CD14-positive monocyte (primary cell): ENCODE results near the gene SLC35F3. TPM values are rescaled to one million over a fixed set of nuclear protein-coding genes. Genes with fewer than 3 reads are reported as not detected.

Experiments
- DNase-seq, 3 donors: peaks; one replicate each; pipeline ENCODE4 v3.0.0-alpha.2; 2011 to 2022
- H2AFZ ChIP-seq: 2 replicates; pipeline ENCODE4 v1.6.0; 2012; ENCODE audit warnings: mild to moderate bottlenecking, low read depth, low read length, inconsistent platforms; ENCODE audit not compliant: insufficient read depth, poor library complexity, severe bottlenecking
- H3K27ac ChIP-seq, 2 donors: 1 replicate in 1 of 2; 2 replicates in 1 of 2; pipeline ENCODE4 v1.5.1; 2012 to 2013; ENCODE audit warnings: low read length in 2 of 2, control low read depth in 1 of 2, inconsistent platforms in 1 of 2, low read depth in 1 of 2, mild to moderate bottlenecking in 1 of 2
- H3K27me3 ChIP-seq, 2 donors: one replicate each; pipeline versions ENCODE4 v1.6.0 to v1.6.1; 2011 to 2013; ENCODE audit warnings: low read length in 2 of 2; ENCODE audit not compliant: control insufficient read depth in 2 of 2, insufficient read depth in 2 of 2
- H3K36me3 ChIP-seq, 2 donors: replicated peaks in 1 of 2; 1 replicate in 1 of 2; 2 replicates in 1 of 2; pipeline versions ENCODE4 v1.5.1 to v1.6.1; 2012 to 2013; ENCODE audit warnings: low read length in 2 of 2, control low read depth in 1 of 2, inconsistent platforms in 1 of 2, mild to moderate bottlenecking in 1 of 2; ENCODE audit not compliant: insufficient read depth in 2 of 2, control insufficient read depth in 1 of 2
- H3K4me1 ChIP-seq, 2 donors: 1 replicate in 1 of 2; 2 replicates in 1 of 2; pipeline versions ENCODE4 v1.5.1 to v1.6.1; 2012 to 2013; ENCODE audit warnings: low read length in 2 of 2, control low read depth in 1 of 2, inconsistent platforms in 1 of 2, mild to moderate bottlenecking in 1 of 2, moderate library complexity in 1 of 2; ENCODE audit not compliant: insufficient read depth in 2 of 2, control insufficient read depth in 1 of 2
- H3K4me2 ChIP-seq: replicated peaks from 2 replicates; pipeline ENCODE3; 2012; ENCODE audit warnings: low read length, moderate library complexity, mild to moderate bottlenecking; ENCODE audit not compliant: poor library complexity, severe bottlenecking; ENCODE audit errors: extremely low read depth
- H3K4me3 ChIP-seq, 3 experiments: fragments of 200-600 bp in 1 of 3; sonication (generic) in 1 of 3; replicated peaks in 1 of 3; 1 replicate in 2 of 3; 2 replicates in 1 of 3; pipeline ENCODE4 v1.5.1; 2011 to 2013; ENCODE audit warnings: low read length in 3 of 3, mild to moderate bottlenecking in 3 of 3, control low read depth in 2 of 3, low read depth in 2 of 3, inconsistent platforms in 1 of 3, moderate library complexity in 1 of 3
- H3K79me2 ChIP-seq: 2 replicates; pipeline ENCODE4 v1.6.0; 2012; ENCODE audit warnings: mild to moderate bottlenecking, control low read depth, inconsistent platforms, low read length, moderate library complexity; ENCODE audit not compliant: insufficient read depth
- H3K9ac ChIP-seq: 2 replicates; pipeline ENCODE4 v1.6.0; 2017; ENCODE audit warnings: low read length, mild to moderate bottlenecking; ENCODE audit not compliant: insufficient read depth, poor library complexity, severe bottlenecking
- H3K9me3 ChIP-seq, 2 donors: replicated peaks in 1 of 2; 1 replicate in 1 of 2; 2 replicates in 1 of 2; pipeline versions ENCODE4 v1.5.1 to v1.6.1; 2012 to 2013; ENCODE audit warnings: low read length in 2 of 2, control low read depth in 1 of 2; ENCODE audit not compliant: control insufficient read depth in 1 of 2, insufficient read depth in 1 of 2
- H4K20me1 ChIP-seq: 2 replicates; pipeline ENCODE4 v1.6.0; 2012; ENCODE audit warnings: mild to moderate bottlenecking, low read length, control low read depth, moderate library complexity; ENCODE audit not compliant: insufficient read depth
- H3K27ac Mint-ChIP-seq, 7 donors: one replicate each; pipeline ENCODE4 v1.8.0; 2020; ENCODE audit warnings: mild to moderate bottlenecking in 7 of 7, mixed read lengths in 7 of 7, moderate library complexity in 6 of 7, inconsistent platforms in 2 of 7
- H3K27me3 Mint-ChIP-seq, 3 donors: one replicate each; pipeline ENCODE4 v1.8.0; 2021 to 2022; ENCODE audit warnings: low read depth in 3 of 3, mild to moderate bottlenecking in 3 of 3, mixed read lengths in 3 of 3, moderate library complexity in 3 of 3, inconsistent platforms in 1 of 3
- H3K36me3 Mint-ChIP-seq, 2 donors: one replicate each; pipeline ENCODE4 v1.8.0; 2020; ENCODE audit warnings: mixed read lengths in 2 of 2, inconsistent platforms in 1 of 2, mild to moderate bottlenecking in 1 of 2
- H3K4me1 Mint-ChIP-seq: one replicate; pipeline ENCODE4 v1.8.0; 2020; ENCODE audit warnings: mild to moderate bottlenecking, mixed read lengths
- H3K4me3 Mint-ChIP-seq, 2 donors: one replicate each; pipeline ENCODE4 v1.8.0; 2020; ENCODE audit warnings: mild to moderate bottlenecking in 2 of 2, mixed read lengths in 2 of 2, moderate library complexity in 1 of 2
- H3K9me3 Mint-ChIP-seq, 7 donors: one replicate each; pipeline ENCODE4 v1.8.0; 2020 to 2022; ENCODE audit warnings: mixed read lengths in 7 of 7, mild to moderate bottlenecking in 6 of 7, moderate library complexity in 6 of 7, inconsistent platforms in 2 of 7
- WGBS: methylation state at CpG from one replicate; pipeline ENCODE4 v1.1.5; 2013; ENCODE audit warnings: missing lambda C conversion rate; ENCODE audit not compliant: insufficient coverage; 5-methylcytosine and 5-hydroxymethylcytosine counted together
- intact Hi-C, 2 donors: fragments of 100-400 bp; cut with micrococcal nuclease; formaldehyde crosslinking; loops; one replicate each; pipeline versions ENCODE4 v1.15.0 to v1.15.1; 2023
- polyA plus RNA-seq, 3 donors: library from polyadenylated mRNA; depleted of rRNA in 1 of 3; unstranded in 2 of 3; stranded (reverse) in 1 of 3; fragments of 300-500 nt in 2 of 3; fragments of >200 nt in 1 of 3; fragmentation: Illumina TruSeq in 2 of 3; gene quantifications; 1 replicate in 2 of 3; 2 replicates in 1 of 3; pipeline ENCODE4 v1.2.3, GENCODE V29; 2012 to 2021
- TF ChIP-seq, protein P1 (sequence below): fragments of 200-600 bp; IDR thresholded peaks from one replicate; pipeline ENCODE4 v1.8.0; 2022; ENCODE audit warnings: antibody characterized with exemption, mild to moderate bottlenecking

Gene SLC35F3
- polyA plus RNA-seq, 3 donors, result 0.17 to 0.78 TPM; not detected in 1

GRCh38 chr1:234322979-234323378 lies 418.5 kb downstream of the SLC35F3 start:
- peaks cover 2 to 17% (median 10%) of the 10 kb centered on the region in 7 donors for H3K9me3 Mint-ChIP-seq
- H3K27me3 Mint-ChIP-seq, result peaks cover 2 to 23% (median 3%) of the 10 kb centered on the region in 3 donors
- peaks cover 24 to 26% of the 10 kb centered on the region in 2 donors for H3K4me1 ChIP-seq
- H3K27ac ChIP-seq, result no peak overlapping the region
- peak overlapping the region; percentile 38 for H3K4me2 ChIP-seq
- H3K4me3 ChIP-seq, result no peak overlapping the region
- intact Hi-C loops, result loop anchor here (10.0 kb wide), 3 partner anchors 82 to 282 kb away; partner anchors contain the start of gene TARBP1 (in 1 of the 2)
- H3K36me3 ChIP-seq, result no peaks in the 10 kb centered on the region
- WGBS, result no CpG with 5 or more reads among the region's 13 CpGs
- H3K9me3 ChIP-seq, result no peaks in the 10 kb centered on the region
- peak; percentile 56 to 63 (median 62) for DNase-seq
- H3K9ac ChIP-seq, result no peak overlapping the region
- H3K4me3 Mint-ChIP-seq, result peak overlapping the region in 1 of 2 donors; percentile 75
- TF ChIP-seq, protein P1, sequence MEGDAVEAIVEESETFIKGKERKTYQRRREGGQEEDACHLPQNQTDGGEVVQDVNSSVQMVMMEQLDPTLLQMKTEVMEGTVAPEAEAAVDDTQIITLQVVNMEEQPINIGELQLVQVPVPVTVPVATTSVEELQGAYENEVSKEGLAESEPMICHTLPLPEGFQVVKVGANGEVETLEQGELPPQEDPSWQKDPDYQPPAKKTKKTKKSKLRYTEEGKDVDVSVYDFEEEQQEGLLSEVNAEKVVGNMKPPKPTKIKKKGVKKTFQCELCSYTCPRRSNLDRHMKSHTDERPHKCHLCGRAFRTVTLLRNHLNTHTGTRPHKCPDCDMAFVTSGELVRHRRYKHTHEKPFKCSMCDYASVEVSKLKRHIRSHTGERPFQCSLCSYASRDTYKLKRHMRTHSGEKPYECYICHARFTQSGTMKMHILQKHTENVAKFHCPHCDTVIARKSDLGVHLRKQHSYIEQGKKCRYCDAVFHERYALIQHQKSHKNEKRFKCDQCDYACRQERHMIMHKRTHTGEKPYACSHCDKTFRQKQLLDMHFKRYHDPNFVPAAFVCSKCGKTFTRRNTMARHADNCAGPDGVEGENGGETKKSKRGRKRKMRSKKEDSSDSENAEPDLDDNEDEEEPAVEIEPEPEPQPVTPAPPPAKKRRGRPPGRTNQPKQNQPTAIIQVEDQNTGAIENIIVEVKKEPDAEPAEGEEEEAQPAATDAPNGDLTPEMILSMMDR, result peak; percentile 77
- no peaks in the 10 kb centered on the region for H3K27me3 ChIP-seq
- peaks cover 31% of the 10 kb centered on the region for H3K4me1 Mint-ChIP-seq
- H3K79me2 ChIP-seq, result no peaks in the 10 kb centered on the region
- peak overlapping the region; percentile 35 for H2AFZ ChIP-seq
- H3K27ac Mint-ChIP-seq, result peak overlapping the region in 1 of 7 donors; percentile 5
- no peaks in the 10 kb centered on the region for H4K20me1 ChIP-seq
- no peaks in the 10 kb centered on the region for H3K36me3 Mint-ChIP-seq

GRCh38 chr1:234324821-234325220 lies 420.3 kb downstream of the SLC35F3 start:
- peak overlapping the region in 3 of 7 donors; percentile 30 to 59 (median 46) for H3K27ac Mint-ChIP-seq
- peaks cover 2 to 17% (median 10%) of the 10 kb centered on the region in 7 donors for H3K9me3 Mint-ChIP-seq
- no peak overlapping the region for H3K9ac ChIP-seq
- H2AFZ ChIP-seq, result no peak overlapping the region
- H3K79me2 ChIP-seq, result no peaks in the 10 kb centered on the region
- peaks cover 2 to 17% (median 3%) of the 10 kb centered on the region in 3 donors for H3K27me3 Mint-ChIP-seq
- peaks cover 28 to 29% of the 10 kb centered on the region in 2 donors for H3K4me1 ChIP-seq
- peak overlapping the region in 1 of 2 donors; percentile 15 for H3K27ac ChIP-seq
- no peak overlapping the region for H3K4me3 ChIP-seq
- H3K27me3 ChIP-seq, result no peaks in the 10 kb centered on the region
- intact Hi-C loops, result loop anchor here (5.0 to 10.0 kb wide), 4 partner anchors 47 to 280 kb away; partner anchors contain the start of genes COA6 (in 2 of the 2) and TARBP1 (in 1 of the 2)
- H3K4me3 Mint-ChIP-seq, result no peak overlapping the region
- WGBS, result 81% methylated on average over 6 of the region's 6 CpGs
- no peaks in the 10 kb centered on the region for H4K20me1 ChIP-seq
- H3K36me3 Mint-ChIP-seq, result no peaks in the 10 kb centered on the region
- H3K36me3 ChIP-seq, result no peaks in the 10 kb centered on the region
- H3K4me2 ChIP-seq, result no peak overlapping the region
- TF ChIP-seq, protein P1, result no peak
- peaks cover 33% of the 10 kb centered on the region for H3K4me1 Mint-ChIP-seq
- no peak for DNase-seq
- no peaks in the 10 kb centered on the region for H3K9me3 ChIP-seq
